ENCODE data around the gene STK17A. TPM values are rescaled to one million over a fixed set of nuclear protein-coding genes. Genes with fewer than 3 reads are reported as not detected.

The STK17A gene
- polyA plus RNA-seq, 1 donor from 2014 or later: 7.9 TPM

GRCh38 chr7:43643846-43644245 is 60.9 kb downstream of the STK17A start:
- Histone ChIP-seq H3K9ac (ENCODE audit: low read length) (no peak overlapping the region), H3K79me2 (replicated peaks; ENCODE audit: insufficient read depth, low read length) (no peaks in the 10 kb centered on the region), H3K4me3 (ENCODE audit: low read length) (no peak overlapping the region), H3K27me3 (ENCODE audit: insufficient read depth, low read depth, low read length) (no peaks in the 10 kb centered on the region), H3K9me3 (ENCODE audit: low read length) (no peaks in the 10 kb centered on the region), H2AFZ (ENCODE audit: low read depth, low read length) (no peak overlapping the region), H3F3A (ENCODE audit: insufficient read depth, low read length, poor library complexity, severe bottlenecking) (no peaks in the 10 kb centered on the region), H3K36me3 (ENCODE audit: insufficient read depth, low read length) (no peaks in the 10 kb centered on the region), H4K20me1 (ENCODE audit: insufficient read depth) (no peaks in the 10 kb centered on the region), H3K4me2 (ENCODE audit: low read length) (no peak overlapping the region), H3K9me2 (ENCODE audit: insufficient read depth, low read length) (no peaks in the 10 kb centered on the region), H3K27ac (ENCODE audit: low read length) (no peak overlapping the region)
- TF ChIP-seq TAF1 (IDR thresholded peaks at IDR 0.05; ENCODE audit: low read depth) (no peak), CTCF (IDR thresholded peaks at IDR 0.05; ENCODE audit: poor library complexity, severe bottlenecking) (no peak), REST (IDR thresholded peaks at IDR 0.05; ENCODE audit: borderline replicate concordance) (no peak), EP300 (conservative IDR thresholded peaks at IDR 0.05; ENCODE audit: poor library complexity, severe bottlenecking) (no peak), SMC3 (conservative IDR thresholded peaks at IDR 0.05; ENCODE audit: poor library complexity) (no peak), MXI1 (conservative IDR thresholded peaks at IDR 0.05; ENCODE audit: poor library complexity, severe bottlenecking) (no peak), EZH2 (IDR thresholded peaks at IDR 0.05; ENCODE audit: borderline replicate concordance, insufficient read depth, low read length, poor library complexity, severe bottlenecking) (no peak), RAD21 (conservative IDR thresholded peaks at IDR 0.05) (no peak), POLR2AphosphoS5 (IDR thresholded peaks at IDR 0.05) (no peak)

- H2AFZ ChIP-seq (ENCODE audit: low read depth, low read length): no peak overlapping the region
- no peaks in the 10 kb centered on the region for H4K20me1 ChIP-seq (ENCODE audit: insufficient read depth)
- no peaks in the 10 kb centered on the region for H3K9me2 ChIP-seq (ENCODE audit: insufficient read depth, low read length)
- no peaks in the 10 kb centered on the region for H3F3A ChIP-seq (ENCODE audit: insufficient read depth, low read length, poor library complexity, severe bottlenecking)
- H3K4me3 ChIP-seq (ENCODE audit: low read length): no peak overlapping the region
- H3K79me2 ChIP-seq (replicated peaks; ENCODE audit: insufficient read depth, low read length): no peaks in the 10 kb centered on the region
- H3K36me3 ChIP-seq (ENCODE audit: insufficient read depth, low read length): no peaks in the 10 kb centered on the region
- H3K9ac ChIP-seq (ENCODE audit: low read length): no peak overlapping the region
- no peaks in the 10 kb centered on the region for H3K27me3 ChIP-seq (ENCODE audit: insufficient read depth, low read depth, low read length)
- TF ChIP-seq MXI1 (conservative IDR thresholded peaks at IDR 0.05; ENCODE audit: poor library complexity, severe bottlenecking) (no peak), CTCF (IDR thresholded peaks at IDR 0.05; ENCODE audit: poor library complexity, severe bottlenecking) (no peak), SMC3 (conservative IDR thresholded peaks at IDR 0.05; ENCODE audit: poor library complexity) (no peak), REST (IDR thresholded peaks at IDR 0.05; ENCODE audit: borderline replicate concordance) (no peak)
- H3K9me3 ChIP-seq (ENCODE audit: low read length): no peaks in the 10 kb centered on the region
- no peak overlapping the region for H3K4me2 ChIP-seq (ENCODE audit: low read length)
- H3K27ac ChIP-seq (ENCODE audit: low read length): no peak overlapping the region
Observed at GRCh38 chr7:43645699-43646226, 62.9 kb downstream of the STK17A start.
